H9 (cell line): ENCODE measurements around the gene PAOX. TPM values are rescaled to one million over a fixed set of nuclear protein-coding genes. Genes with fewer than 3 reads are reported as not detected.

Experiments
- DNase-seq: peaks from one replicate; pipeline ENCODE4 v3.0.0-alpha.2; 2017
- H2AFZ ChIP-seq: one replicate; pipeline ENCODE4 v1.6.1; 2013; ENCODE audit warnings: mild to moderate bottlenecking, low read length, control low read depth, moderate library complexity
- H2AK5ac ChIP-seq: 2 replicates; pipeline ENCODE4 v1.6.1; 2013; ENCODE audit warnings: low read length, control low read depth, mixed read lengths; ENCODE audit not compliant: insufficient read length
- H2BK120ac ChIP-seq: one replicate; pipeline ENCODE4 v1.6.1; 2013; ENCODE audit warnings: low read depth, mild to moderate bottlenecking, low read length, control low read depth, inconsistent platforms; ENCODE audit not compliant: poor library complexity, severe bottlenecking
- H2BK12ac ChIP-seq: 2 replicates; pipeline ENCODE4 v1.6.1; 2013; ENCODE audit warnings: low read length, control low read depth, mixed read lengths, low read depth; ENCODE audit not compliant: insufficient read length
- H2BK15ac ChIP-seq: 2 replicates; pipeline ENCODE4 v1.6.1; 2013; ENCODE audit warnings: low read depth, low read length, control low read depth
- H2BK20ac ChIP-seq: one replicate; pipeline ENCODE4 v1.6.1; 2013; ENCODE audit warnings: low read depth, mild to moderate bottlenecking, low read length, control low read depth, inconsistent platforms; ENCODE audit not compliant: poor library complexity, severe bottlenecking
- H2BK5ac ChIP-seq: 2 replicates; pipeline ENCODE4 v1.6.1; 2013; ENCODE audit warnings: low read length, control low read depth, mixed read lengths; ENCODE audit not compliant: insufficient read length
- H3K14ac ChIP-seq: 2 replicates; pipeline ENCODE4 v1.6.1; 2013; ENCODE audit warnings: low read length, control low read depth; ENCODE audit not compliant: insufficient read depth
- H3K18ac ChIP-seq: 2 replicates; pipeline ENCODE4 v1.6.1; 2013; ENCODE audit warnings: low read depth, mild to moderate bottlenecking, mixed read lengths, low read length, control low read depth; ENCODE audit not compliant: insufficient read length
- H3K23ac ChIP-seq: 2 replicates; pipeline ENCODE4 v1.6.1; 2013; ENCODE audit warnings: low read length, control low read depth, mixed read lengths, low read depth; ENCODE audit not compliant: insufficient read length
- H3K23me2 ChIP-seq: 2 replicates; pipeline ENCODE4 v1.6.1; 2013; ENCODE audit warnings: low read depth, mild to moderate bottlenecking, mixed read lengths, low read length, control low read depth; ENCODE audit not compliant: insufficient read length, poor library complexity, severe bottlenecking
- H3K27ac ChIP-seq: 2 replicates; pipeline ENCODE4 v1.5.1; 2013; ENCODE audit warnings: low read length, control low read depth, mixed read lengths, low read depth; ENCODE audit not compliant: insufficient read length
- H3K27me3 ChIP-seq: 2 replicates; pipeline ENCODE4 v1.6.1; 2013; ENCODE audit warnings: low read length, control low read depth, inconsistent platforms; ENCODE audit not compliant: insufficient read depth
- H3K4ac ChIP-seq: 2 replicates; pipeline ENCODE4 v1.6.1; 2013; ENCODE audit warnings: low read depth, mild to moderate bottlenecking, control low read depth, inconsistent platforms, low read length, moderate library complexity
- H3K4me1 ChIP-seq: 2 replicates; pipeline ENCODE4 v1.6.1; 2013; ENCODE audit warnings: low read length, control low read depth, inconsistent platforms; ENCODE audit not compliant: insufficient read depth
- H3K4me2 ChIP-seq: 2 replicates; pipeline ENCODE4 v1.6.1; 2013; ENCODE audit warnings: low read length, control low read depth, mixed read lengths; ENCODE audit not compliant: insufficient read length, insufficient read depth
- H3K56ac ChIP-seq: 2 replicates; pipeline ENCODE4 v1.6.1; 2013; ENCODE audit warnings: low read depth, mild to moderate bottlenecking, mixed read lengths, low read length, control low read depth; ENCODE audit not compliant: insufficient read length
- H3K79me1 ChIP-seq: 2 replicates; pipeline ENCODE4 v1.6.1; 2013; ENCODE audit warnings: low read depth, mild to moderate bottlenecking, moderate library complexity, low read length, control low read depth, inconsistent platforms; ENCODE audit not compliant: insufficient read depth, poor library complexity, severe bottlenecking
- H3K79me2 ChIP-seq: 2 replicates; pipeline ENCODE4 v1.6.1; 2013; ENCODE audit warnings: low read length, control low read depth, inconsistent platforms; ENCODE audit not compliant: insufficient read depth
- H3K9ac ChIP-seq: 2 replicates; pipeline ENCODE4 v1.6.1; 2013; ENCODE audit warnings: low read length, control low read depth, mixed read lengths; ENCODE audit not compliant: insufficient read length; ENCODE audit errors: extremely low read depth
- H3K9me3 ChIP-seq: one replicate; pipeline ENCODE4 v1.6.1; 2013; ENCODE audit warnings: low read depth, low read length, inconsistent platforms; ENCODE audit not compliant: control insufficient read depth
- H3T11ph ChIP-seq: one replicate; pipeline ENCODE4 v1.6.1; 2013; ENCODE audit warnings: mild to moderate bottlenecking, low read length, control low read depth, inconsistent platforms
- H4K20me1 ChIP-seq: one replicate; pipeline ENCODE4 v1.6.1; 2013; ENCODE audit not compliant: control insufficient read depth, insufficient read length, insufficient read depth
- H4K5ac ChIP-seq: 2 replicates; pipeline ENCODE4 v1.6.1; 2013; ENCODE audit warnings: low read depth, mild to moderate bottlenecking, mixed read lengths, low read length, control low read depth; ENCODE audit not compliant: insufficient read length
- H4K8ac ChIP-seq: replicated peaks from 2 replicates; pipeline ENCODE4 v1.6.1; 2013; ENCODE audit warnings: low read length, control low read depth, mixed read lengths, low read depth; ENCODE audit not compliant: insufficient read length
- H4K91ac ChIP-seq: 2 replicates; pipeline ENCODE4 v1.6.1; 2013; ENCODE audit warnings: low read depth, mild to moderate bottlenecking, moderate library complexity, mixed read lengths, low read length, control low read depth; ENCODE audit not compliant: insufficient read length
- H3K27ac Mint-ChIP-seq, 3 experiments: 2 replicates in 2 of 3; 3 replicates in 1 of 3; pipeline ENCODE4 v1.8.0; 2020 to 2021; ENCODE audit warnings: mixed read lengths in 3 of 3, mild to moderate bottlenecking in 1 of 3, moderate library complexity in 1 of 3
- H3K27me3 Mint-ChIP-seq: 2 replicates; pipeline ENCODE4 v1.8.0; 2021; ENCODE audit warnings: low read depth, mild to moderate bottlenecking, moderate library complexity, mixed read lengths
- H3K36me3 Mint-ChIP-seq, 3 experiments: 2 replicates in 2 of 3; 3 replicates in 1 of 3; pipeline ENCODE4 v1.8.0; 2020 to 2021; ENCODE audit warnings: low read depth in 3 of 3, mixed read lengths in 3 of 3; ENCODE audit not compliant: insufficient read depth in 1 of 3
- H3K4me1 Mint-ChIP-seq, 2 experiments: 2 replicates each; pipeline ENCODE4 v1.8.0; 2020; ENCODE audit warnings: mixed read lengths in 2 of 2
- H3K4me3 Mint-ChIP-seq, 2 experiments: 2 replicates in 1 of 2; 3 replicates in 1 of 2; pipeline ENCODE4 v1.8.0; 2020 to 2021; ENCODE audit warnings: mild to moderate bottlenecking in 2 of 2, mixed read lengths in 2 of 2, moderate library complexity in 1 of 2
- H3K9me3 Mint-ChIP-seq, 2 experiments: 2 replicates in 1 of 2; 3 replicates in 1 of 2; pipeline ENCODE4 v1.8.0; 2020; ENCODE audit warnings: mild to moderate bottlenecking in 2 of 2, mixed read lengths in 2 of 2, moderate library complexity in 1 of 2
- whole genome bisulfite sequencing: extraction: QIAGEN DNeasy Blood & Tissue Kit; methylation state at CpG from one replicate; pipeline ENCODE4 v1.1.7; 2013; ENCODE audit warnings: missing lambda C conversion rate, low lambda C conversion rate, mixed read lengths; ENCODE audit not compliant: insufficient read length; ENCODE audit errors: extremely low coverage; 5-methylcytosine and 5-hydroxymethylcytosine counted together
- total RNA-seq: library from RNA; stranded (reverse); gene quantifications from 2 replicates; pipeline ENCODE4 v1.2.1, GENCODE V29; 2021
- TF ChIP-seq, protein P1 (sequence below): fragments of 200-600 bp; sonication (generic); conservative IDR thresholded peaks from 3 replicates; pipeline ENCODE4 v1.8.0; 2021; ENCODE audit warnings: antibody characterized with exemption, mild to moderate bottlenecking

The PAOX gene
- total RNA-seq, 1 experiment from 2014 or later = 5.6 TPM

- Histone ChIP-seq H3K27ac (no peak within 1 kb of the TSS), H3K4me1 (no peaks in the 10 kb centered on the region), H3K18ac (no peak within 1 kb of the TSS), H4K8ac (no peak within 1 kb of the TSS), H2BK20ac (no peak within 1 kb of the TSS), H3K9me3 (no peaks in the 10 kb centered on the region), H2AFZ (no peak within 1 kb of the TSS), H3K56ac (no peak within 1 kb of the TSS), H4K20me1 (no peaks in the 10 kb centered on the region), H2BK120ac (no peak within 1 kb of the TSS), H2AK5ac (no peak within 1 kb of the TSS), H3T11ph (no peak within 1 kb of the TSS), H3K4me2 (no peak within 1 kb of the TSS), H2BK12ac (no peak within 1 kb of the TSS), H3K27me3 (peaks cover 40% of the 10 kb centered on the region), H3K23me2 (peaks cover 9% of the 10 kb centered on the region), H3K79me1 (no peaks in the 10 kb centered on the region), H2BK15ac (no peak within 1 kb of the TSS), H2BK5ac (no peak within 1 kb of the TSS), H4K91ac (no peak within 1 kb of the TSS), H3K9ac (no peak within 1 kb of the TSS), H3K4ac (no peak within 1 kb of the TSS), H3K14ac (no peak within 1 kb of the TSS), H4K5ac (no peak within 1 kb of the TSS), H3K23ac (no peak within 1 kb of the TSS), H3K79me2 (no peaks in the 10 kb centered on the region)
- peaks cover 13% of the 10 kb centered on the region in 2 experiments for H3K9me3 Mint-ChIP-seq
- WGBS = no CpG with 5 or more reads among the region's 63 CpGs
- H3K4me1 Mint-ChIP-seq = peaks cover 0 to 2% of the 10 kb centered on the region in 2 experiments; a peak in 1 of 4 replicates
- H3K4me3 Mint-ChIP-seq = no peak within 1 kb of the TSS; a peak in 1 of 5 replicates
- no peaks in the 10 kb centered on the region for H3K36me3 Mint-ChIP-seq
- no peak within 1 kb of the TSS for H3K27ac Mint-ChIP-seq
- peaks cover 34% of the 10 kb centered on the region for H3K27me3 Mint-ChIP-seq
- DNase-seq = peak; percentile 78
- TF ChIP-seq, protein P1, sequence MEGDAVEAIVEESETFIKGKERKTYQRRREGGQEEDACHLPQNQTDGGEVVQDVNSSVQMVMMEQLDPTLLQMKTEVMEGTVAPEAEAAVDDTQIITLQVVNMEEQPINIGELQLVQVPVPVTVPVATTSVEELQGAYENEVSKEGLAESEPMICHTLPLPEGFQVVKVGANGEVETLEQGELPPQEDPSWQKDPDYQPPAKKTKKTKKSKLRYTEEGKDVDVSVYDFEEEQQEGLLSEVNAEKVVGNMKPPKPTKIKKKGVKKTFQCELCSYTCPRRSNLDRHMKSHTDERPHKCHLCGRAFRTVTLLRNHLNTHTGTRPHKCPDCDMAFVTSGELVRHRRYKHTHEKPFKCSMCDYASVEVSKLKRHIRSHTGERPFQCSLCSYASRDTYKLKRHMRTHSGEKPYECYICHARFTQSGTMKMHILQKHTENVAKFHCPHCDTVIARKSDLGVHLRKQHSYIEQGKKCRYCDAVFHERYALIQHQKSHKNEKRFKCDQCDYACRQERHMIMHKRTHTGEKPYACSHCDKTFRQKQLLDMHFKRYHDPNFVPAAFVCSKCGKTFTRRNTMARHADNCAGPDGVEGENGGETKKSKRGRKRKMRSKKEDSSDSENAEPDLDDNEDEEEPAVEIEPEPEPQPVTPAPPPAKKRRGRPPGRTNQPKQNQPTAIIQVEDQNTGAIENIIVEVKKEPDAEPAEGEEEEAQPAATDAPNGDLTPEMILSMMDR = no peak
Measured at GRCh38 chr10:133336577-133337369, 42.3 kb upstream of the PAOX start, which contains the start of gene CALY. Gene CALY, minus strand, starts transcription at chr10:133336896. Its CDS starts 7,907 bp downstream, at chr10:133328989.
